Measurements from ENCODE around the gene IVNS1ABP.

The IVNS1ABP gene

GRCh38 chr1:185260611-185261010 is 56.4 kb downstream of the IVNS1ABP start:
- TF ChIP-seq EGR1 (IDR thresholded peaks at IDR 0.05): no peak
- TF ChIP-seq RAD21 (IDR thresholded peaks at IDR 0.05; ENCODE audit: low read depth): no peak
- TF ChIP-seq EP300 (IDR thresholded peaks at IDR 0.05; ENCODE audit: borderline replicate concordance): no peak
- TF ChIP-seq CEBPB (IDR thresholded peaks at IDR 0.05): no peak
- TF ChIP-seq TCF12 (IDR thresholded peaks at IDR 0.05; ENCODE audit: low read depth): no peak
- no peak for TF ChIP-seq TEAD4 (IDR thresholded peaks at IDR 0.05)
- TF ChIP-seq YY1 (IDR thresholded peaks at IDR 0.05; ENCODE audit: low read depth): no peak
- TF ChIP-seq MAX (IDR thresholded peaks at IDR 0.05): no peak
- TF ChIP-seq ZBTB7A (IDR thresholded peaks at IDR 0.05; ENCODE audit: low read depth): no peak
- TF ChIP-seq USF1 (IDR thresholded peaks at IDR 0.05): no peak
- TF ChIP-seq NFIC (IDR thresholded peaks at IDR 0.05): no peak

- TF ChIP-seq CEBPB (IDR thresholded peaks at IDR 0.05): no peak
- no peak for TF ChIP-seq FOXM1 (IDR thresholded peaks at IDR 0.05; ENCODE audit: borderline replicate concordance, low read depth)
- no peak for TF ChIP-seq NFIC (IDR thresholded peaks at IDR 0.05)
- TF ChIP-seq EP300 (IDR thresholded peaks at IDR 0.05; ENCODE audit: borderline replicate concordance): no peak
- no peak for TF ChIP-seq TCF12 (IDR thresholded peaks at IDR 0.05; ENCODE audit: low read depth)
- TF ChIP-seq ZBTB7A (IDR thresholded peaks at IDR 0.05; ENCODE audit: low read depth): no peak
- no peak for TF ChIP-seq CREB1 (IDR thresholded peaks at IDR 0.05; ENCODE audit: low read depth)
- TF ChIP-seq TAF1 (IDR thresholded peaks at IDR 0.05; ENCODE audit: low read depth): no peak
- TF ChIP-seq MAX (IDR thresholded peaks at IDR 0.05): no peak
- no peak for TF ChIP-seq RAD21 (IDR thresholded peaks at IDR 0.05; ENCODE audit: low read depth)
- no peak for TF ChIP-seq EGR1 (IDR thresholded peaks at IDR 0.05)
- no peak for TF ChIP-seq REST (IDR thresholded peaks at IDR 0.05; ENCODE audit: low read depth)
- no peak for TF ChIP-seq USF1 (IDR thresholded peaks at IDR 0.05)
- TF ChIP-seq TEAD4 (IDR thresholded peaks at IDR 0.05): no peak
- no peak for TF ChIP-seq YY1 (IDR thresholded peaks at IDR 0.05; ENCODE audit: low read depth)
These were observed 58.4 kb downstream of the IVNS1ABP start for GRCh38 chr1:185258676-185259075.

- TF ChIP-seq REST (IDR thresholded peaks at IDR 0.05; ENCODE audit: low read depth) (no peak), CEBPB (IDR thresholded peaks at IDR 0.05) (0 out of 2 replicates have a peak, but pooled peaks have one; percentile 8)
These were observed 59.2 kb downstream of the IVNS1ABP start for GRCh38 chr1:185257950-185258208.

GRCh38 chr1:185257116-185257949 is 59.7 kb downstream of the IVNS1ABP start:
- TF ChIP-seq NFIC (IDR thresholded peaks at IDR 0.05): peak; percentile 52; the same call in 1 of the 2 replicates

GRCh38 chr1:185250063-185250462 is 67.0 kb downstream of the IVNS1ABP start:
- TF ChIP-seq CEBPB (IDR thresholded peaks at IDR 0.05): no peak
- TF ChIP-seq CREB1 (IDR thresholded peaks at IDR 0.05; ENCODE audit: low read depth): no peak
- TF ChIP-seq EGR1 (IDR thresholded peaks at IDR 0.05): no peak
- TF ChIP-seq TAF1 (IDR thresholded peaks at IDR 0.05; ENCODE audit: low read depth): no peak
- no peak for TF ChIP-seq FOXM1 (IDR thresholded peaks at IDR 0.05; ENCODE audit: borderline replicate concordance, low read depth)
- no peak for TF ChIP-seq REST (IDR thresholded peaks at IDR 0.05; ENCODE audit: low read depth)
- TF ChIP-seq MAX (IDR thresholded peaks at IDR 0.05): no peak
- no peak for TF ChIP-seq ZBTB7A (IDR thresholded peaks at IDR 0.05; ENCODE audit: low read depth)
- no peak for TF ChIP-seq TCF12 (IDR thresholded peaks at IDR 0.05; ENCODE audit: low read depth)

All from Ishikawa (cell line).